ENCODE measurements around the gene SH3TC1.

The SH3TC1 gene

DNA sequence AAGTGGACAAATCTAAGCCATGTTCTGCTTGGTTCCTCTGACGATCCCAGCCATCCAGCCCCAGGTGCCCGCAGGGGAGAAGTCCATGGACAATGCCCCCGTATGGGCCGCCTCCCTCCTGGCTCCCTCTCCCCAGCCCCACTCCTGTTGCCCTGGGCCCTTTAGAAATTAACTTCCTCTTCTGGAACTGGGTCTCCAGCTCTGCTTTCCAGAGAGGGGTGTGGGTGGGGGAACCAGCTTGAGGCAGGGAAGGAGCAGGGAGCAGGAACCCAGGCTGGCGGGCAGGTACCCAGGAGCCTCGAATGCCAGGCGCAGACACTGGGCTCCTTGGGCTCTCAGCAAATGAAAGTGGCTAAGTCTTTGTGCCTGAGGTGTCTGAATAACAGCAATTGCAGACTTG is 27.8 kb upstream of the SH3TC1 start:
- no peaks in the 10 kb centered on the region for H3K9me3 Mint-ChIP-seq
- ATAC-seq (no peak), DNase-seq (ENCODE audit: low spot score in 2 of 2) (no peak)
- no peak overlapping the region for H3K27ac Mint-ChIP-seq
- peak overlapping the region; percentile 13 for H3K4me3 Mint-ChIP-seq
- peaks cover 9% of the 10 kb centered on the region for H3K4me1 Mint-ChIP-seq
- no peaks in the 10 kb centered on the region for H3K36me3 Mint-ChIP-seq

DNA sequence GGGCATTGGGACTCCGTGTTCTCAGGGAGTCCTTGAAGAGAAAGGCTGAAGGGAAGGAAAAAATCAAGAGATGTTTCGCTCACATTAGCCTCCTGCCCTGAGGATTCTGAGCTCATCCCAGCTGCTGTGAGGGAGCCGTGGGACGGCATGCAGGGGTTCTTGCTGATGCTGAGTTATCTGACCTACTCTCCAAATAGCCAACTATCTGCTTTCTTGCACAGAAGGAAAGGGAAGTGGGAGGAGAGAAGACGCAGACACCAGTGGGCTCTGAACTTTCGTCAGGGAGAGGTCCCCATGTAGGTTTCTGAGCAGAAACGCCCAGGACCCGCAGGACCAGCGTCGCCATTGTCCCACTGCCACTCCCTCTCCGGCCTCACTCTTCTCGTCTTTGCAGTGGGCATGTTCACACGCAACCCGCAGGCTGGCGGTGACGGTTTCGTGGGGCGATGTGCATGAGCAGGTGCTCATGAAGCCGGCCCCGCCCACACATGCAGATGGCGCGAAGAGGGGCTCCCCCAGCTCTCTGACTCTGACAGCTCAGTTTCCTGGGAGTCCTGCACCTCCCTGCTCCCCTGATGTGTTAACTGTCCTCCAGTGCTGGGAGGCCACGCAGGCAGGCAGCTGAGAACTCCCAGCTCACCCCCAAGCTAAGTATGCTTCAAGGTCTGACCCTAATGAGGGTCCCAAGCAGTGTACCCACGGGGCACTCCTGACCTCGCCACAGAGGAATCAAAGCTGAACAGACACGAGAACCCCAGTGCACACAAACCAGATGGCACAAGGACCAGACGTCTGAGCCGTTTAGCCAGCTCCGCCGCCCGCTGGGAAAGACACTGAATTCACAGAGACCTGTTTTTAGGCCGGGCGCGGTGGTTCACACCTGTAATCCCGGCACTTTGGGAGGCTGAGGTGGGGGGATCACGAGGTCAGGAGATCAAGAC is 26.8 kb upstream of the SH3TC1 start:
- H3K4me1 Mint-ChIP-seq = peaks cover 9% of the 10 kb centered on the region
- H3K9me3 Mint-ChIP-seq = no peaks in the 10 kb centered on the region
- H3K4me3 Mint-ChIP-seq = peak overlapping the region; percentile 13
- ATAC-seq (peak; percentile 64), DNase-seq (ENCODE audit: low spot score in 2 of 2) (no peak)
- peak overlapping the region; percentile 69 for H3K27ac Mint-ChIP-seq
- no peaks in the 10 kb centered on the region for H3K36me3 Mint-ChIP-seq

DNA sequence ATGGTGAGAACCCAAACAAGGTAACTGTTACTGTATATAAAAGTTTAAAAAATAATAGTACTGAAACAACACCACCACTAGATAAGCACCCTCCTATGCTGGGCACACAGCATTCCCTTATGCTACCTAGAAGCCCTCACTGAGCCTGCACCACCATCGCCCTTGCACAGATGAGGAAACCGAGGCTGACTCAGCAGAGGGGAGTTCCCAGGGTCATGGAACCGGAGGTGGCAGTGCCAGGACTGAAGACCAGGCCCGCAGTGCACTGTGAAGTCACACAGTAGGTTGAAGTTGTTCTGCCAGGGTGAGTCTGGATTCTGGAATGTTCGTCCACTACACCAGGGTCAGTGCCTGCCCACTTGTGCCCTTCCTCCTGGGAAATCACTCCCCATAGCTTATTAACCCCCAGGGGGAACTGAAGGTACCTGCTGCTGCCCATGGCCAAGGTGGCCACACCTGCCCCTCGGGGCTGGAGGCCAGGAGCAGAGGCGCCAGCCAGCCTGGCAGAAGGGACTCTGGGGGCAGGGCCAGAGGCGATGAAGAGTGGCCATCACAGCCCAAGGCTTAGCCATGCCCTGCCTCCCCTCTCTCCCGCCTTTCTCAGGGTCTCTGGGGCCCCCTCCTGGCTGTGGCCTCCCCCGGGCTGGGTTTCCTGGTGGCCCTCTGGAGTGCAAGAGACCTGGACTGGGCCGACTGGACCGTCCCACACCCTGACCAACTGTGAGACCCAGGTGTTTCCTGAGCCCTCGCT is 25.4 kb upstream of the SH3TC1 start:
- ATAC-seq = peak; percentile 23
- Mint-ChIP-seq H3K4me1 (peaks cover 9% of the 10 kb centered on the region), H3K4me3 (no peak overlapping the region), H3K36me3 (no peaks in the 10 kb centered on the region), H3K9me3 (no peaks in the 10 kb centered on the region), H3K27ac (no peak overlapping the region)
- no peak for DNase-seq (ENCODE audit: low spot score in 2 of 2)

DNA sequence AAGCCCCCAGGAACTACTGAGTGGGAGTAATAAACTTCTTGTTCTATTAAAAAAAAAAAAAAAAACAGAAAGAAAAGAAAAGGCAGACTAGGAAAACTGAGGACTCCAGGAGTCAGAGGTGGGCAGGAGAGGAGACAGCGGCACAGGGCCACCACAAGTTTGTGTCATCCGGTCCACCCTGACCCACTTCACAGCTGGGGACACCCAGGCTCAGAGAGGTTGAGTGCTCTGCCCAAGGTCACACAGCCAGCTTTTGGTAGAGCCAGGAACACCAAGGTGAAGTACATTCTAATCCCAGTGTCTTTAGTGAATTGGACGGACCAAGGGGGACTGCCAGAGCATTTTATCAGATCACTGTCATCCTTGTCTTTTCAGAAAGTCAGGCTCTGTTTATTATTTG is 24.1 kb upstream of the SH3TC1 start:
- Mint-ChIP-seq H3K36me3 (no peaks in the 10 kb centered on the region), H3K4me1 (peaks cover 9% of the 10 kb centered on the region), H3K27ac (no peak overlapping the region), H3K9me3 (no peaks in the 10 kb centered on the region), H3K4me3 (no peak overlapping the region)
- DNase-seq (ENCODE audit: low spot score in 2 of 2) (no peak), ATAC-seq (no peak)

DNA sequence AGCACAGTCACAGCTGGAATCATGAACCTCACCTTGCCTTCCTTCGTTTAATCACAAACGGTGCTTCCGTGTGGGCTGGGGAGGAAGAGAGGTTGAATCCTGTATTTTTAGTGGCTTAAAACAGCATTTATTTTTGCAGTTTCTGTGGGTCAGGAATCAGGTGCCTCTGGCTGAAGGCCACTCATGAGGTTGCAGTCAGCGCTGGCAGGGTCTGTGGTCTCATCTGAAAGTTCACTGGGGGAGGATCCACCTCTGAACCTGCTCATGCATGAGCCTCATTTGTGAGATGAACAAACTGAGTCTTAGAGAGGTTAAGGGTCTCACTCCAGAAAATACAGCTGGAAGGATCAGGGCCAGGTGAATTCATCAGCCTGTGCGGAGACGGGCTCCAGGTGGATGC is 23.4 kb upstream of the SH3TC1 start:
- ATAC-seq = no peak
- DNase-seq (ENCODE audit: low spot score in 2 of 2) = no peak
- Mint-ChIP-seq H3K36me3 (no peaks in the 10 kb centered on the region), H3K9me3 (no peaks in the 10 kb centered on the region), H3K27ac (no peak overlapping the region), H3K4me3 (no peak overlapping the region), H3K4me1 (peaks cover 9% of the 10 kb centered on the region)

DNA sequence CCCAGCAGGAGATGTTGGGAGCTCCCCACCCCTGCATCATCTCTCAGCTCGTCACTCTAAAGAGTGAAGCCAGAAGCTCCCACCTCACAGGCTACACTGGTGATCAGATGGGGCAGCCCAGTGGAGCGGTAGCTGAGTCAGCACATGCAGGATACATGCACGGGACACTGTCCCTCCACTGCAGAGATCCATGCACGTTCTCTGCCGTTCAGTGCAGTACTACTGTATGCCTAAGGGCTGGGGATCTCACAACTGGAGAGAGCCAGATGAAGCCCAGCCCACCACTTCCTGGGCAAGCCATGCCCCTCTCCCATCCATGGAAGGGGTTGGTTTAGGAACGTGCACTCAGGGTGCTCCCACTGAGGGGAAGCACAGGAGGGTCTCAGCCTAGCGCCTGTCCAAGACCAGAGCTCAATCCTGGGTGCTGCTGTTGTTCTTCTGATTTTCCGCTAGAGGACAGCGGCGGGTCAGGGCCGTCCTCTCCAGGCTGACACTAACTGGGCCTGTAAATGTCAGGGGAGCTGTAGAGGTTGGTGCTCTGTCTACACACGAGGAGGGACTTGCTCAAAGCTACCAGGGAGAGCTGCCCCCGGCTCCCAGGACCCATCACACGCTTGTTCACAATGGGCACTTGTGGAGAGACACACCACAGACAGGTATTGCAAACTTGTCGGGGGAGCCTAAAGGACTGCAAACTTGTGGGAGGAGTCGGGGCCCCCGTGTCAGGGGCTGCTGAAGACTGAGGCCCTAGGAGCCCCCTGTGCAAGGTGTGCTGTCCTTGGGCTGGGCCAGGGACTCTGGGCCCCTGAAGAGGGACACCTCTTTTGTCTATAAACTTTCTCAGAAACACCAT is 22.3 kb upstream of the SH3TC1 start:
- H3K9me3 Mint-ChIP-seq = no peaks in the 10 kb centered on the region
- peak; percentile 75 for ATAC-seq
- H3K36me3 Mint-ChIP-seq = no peaks in the 10 kb centered on the region
- DNase-seq (ENCODE audit: low spot score in 2 of 2) = no peak
- peaks cover 3% of the 10 kb centered on the region for H3K4me1 Mint-ChIP-seq
- H3K4me3 Mint-ChIP-seq = no peak overlapping the region
- no peak overlapping the region for H3K27ac Mint-ChIP-seq

DNA sequence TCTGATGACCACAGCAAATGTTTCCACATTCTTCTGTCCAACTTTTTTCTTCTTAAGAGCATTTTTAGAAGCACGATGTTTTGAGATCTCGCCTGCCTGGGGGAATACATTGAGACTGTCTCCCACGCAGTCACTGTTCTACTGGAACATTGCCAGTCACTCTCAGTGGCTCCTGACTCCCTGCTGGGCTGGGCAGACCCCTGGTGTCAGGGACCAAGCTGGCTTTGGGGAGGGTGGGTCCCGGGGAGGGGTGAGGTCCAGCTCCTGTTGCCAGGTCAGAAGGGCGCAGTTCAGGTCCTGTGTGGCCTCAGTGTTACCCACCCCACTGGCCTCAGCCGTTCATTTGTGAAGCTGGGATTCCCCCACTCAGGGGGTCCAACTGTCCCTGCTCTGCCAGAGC is 21.5 kb upstream of the SH3TC1 start:
- Mint-ChIP-seq H3K36me3 (no peaks in the 10 kb centered on the region), H3K27ac (no peak overlapping the region), H3K4me3 (no peak overlapping the region), H3K9me3 (no peaks in the 10 kb centered on the region), H3K4me1 (no peaks in the 10 kb centered on the region)
- ATAC-seq (no peak), DNase-seq (ENCODE audit: low spot score in 2 of 2) (no peak)

DNA sequence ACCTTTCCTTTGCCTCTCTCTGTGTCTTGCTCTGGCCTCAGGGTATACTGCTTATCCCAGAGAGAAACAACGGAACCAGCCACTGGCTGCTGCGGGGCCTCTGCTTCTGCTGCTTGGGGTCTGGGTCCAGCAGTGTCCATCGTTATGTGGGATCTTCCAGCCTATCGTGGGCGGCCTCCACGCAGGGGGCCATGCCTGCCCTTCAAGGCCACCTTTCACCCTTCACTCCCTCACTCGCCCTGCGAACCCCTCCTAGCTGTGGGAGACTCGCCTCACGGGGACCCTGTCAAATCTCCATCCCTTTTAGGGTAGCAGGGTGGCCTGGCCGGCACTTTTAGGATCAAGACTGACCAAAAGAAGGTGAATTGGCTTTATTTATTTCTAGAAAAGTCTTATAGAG is 21.1 kb upstream of the SH3TC1 start:
- no peaks in the 10 kb centered on the region for H3K36me3 Mint-ChIP-seq
- H3K9me3 Mint-ChIP-seq = no peaks in the 10 kb centered on the region
- DNase-seq (ENCODE audit: low spot score in 2 of 2) = no peak
- ATAC-seq = no peak
- H3K4me1 Mint-ChIP-seq = no peaks in the 10 kb centered on the region
- H3K4me3 Mint-ChIP-seq = no peak overlapping the region
- no peak overlapping the region for H3K27ac Mint-ChIP-seq

DNA sequence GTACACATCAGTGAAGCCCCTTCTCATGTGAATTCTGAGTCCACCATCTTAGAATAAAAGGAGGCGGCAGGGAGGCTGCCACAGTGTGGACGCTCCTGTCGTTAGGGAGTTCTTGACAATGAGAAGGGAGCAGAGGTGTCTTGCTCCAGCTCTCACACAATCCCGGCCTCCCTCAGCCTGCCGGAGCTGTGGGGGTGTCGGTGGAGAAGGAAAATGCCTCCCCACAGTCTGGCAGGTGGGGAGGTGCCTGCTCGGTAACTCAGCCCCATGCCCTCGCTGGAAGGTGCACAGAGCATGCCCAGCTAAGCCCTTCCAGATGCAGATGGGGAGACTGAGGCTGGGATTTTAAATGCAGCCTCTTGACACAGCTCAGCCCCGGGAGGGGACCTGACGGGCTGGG is 20.0 kb upstream of the SH3TC1 start:
- no peak overlapping the region for H3K4me3 Mint-ChIP-seq
- H3K9me3 Mint-ChIP-seq = no peaks in the 10 kb centered on the region
- H3K27ac Mint-ChIP-seq = no peak overlapping the region
- DNase-seq (ENCODE audit: low spot score in 2 of 2) (no peak), ATAC-seq (no peak)
- no peaks in the 10 kb centered on the region for H3K36me3 Mint-ChIP-seq
- H3K4me1 Mint-ChIP-seq = no peaks in the 10 kb centered on the region

DNA sequence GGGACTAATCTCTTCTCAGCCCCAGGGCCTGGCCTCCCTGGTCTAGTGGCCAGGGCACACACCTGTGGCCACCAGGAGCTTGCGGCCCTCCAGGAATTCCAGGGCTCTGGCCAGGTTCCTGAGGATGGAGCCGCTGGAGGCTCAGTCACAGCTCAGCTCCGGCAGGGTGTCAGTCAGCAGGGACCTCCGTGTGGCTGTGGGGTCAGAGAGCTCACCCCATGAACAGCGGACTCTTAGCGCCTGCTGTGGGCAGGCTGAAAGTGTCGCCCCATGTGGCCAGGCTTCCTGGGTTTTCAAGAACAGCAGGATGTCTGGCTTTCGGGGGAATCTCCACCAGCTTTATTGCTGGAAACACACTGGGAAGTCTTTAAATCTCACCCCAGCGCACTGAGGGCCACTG is 19.3 kb upstream of the SH3TC1 start:
- Mint-ChIP-seq H3K9me3 (no peaks in the 10 kb centered on the region), H3K36me3 (no peaks in the 10 kb centered on the region), H3K27ac (no peak overlapping the region), H3K4me1 (no peaks in the 10 kb centered on the region), H3K4me3 (no peak overlapping the region)
- no peak for DNase-seq (ENCODE audit: low spot score in 2 of 2)
- ATAC-seq = no peak

DNA sequence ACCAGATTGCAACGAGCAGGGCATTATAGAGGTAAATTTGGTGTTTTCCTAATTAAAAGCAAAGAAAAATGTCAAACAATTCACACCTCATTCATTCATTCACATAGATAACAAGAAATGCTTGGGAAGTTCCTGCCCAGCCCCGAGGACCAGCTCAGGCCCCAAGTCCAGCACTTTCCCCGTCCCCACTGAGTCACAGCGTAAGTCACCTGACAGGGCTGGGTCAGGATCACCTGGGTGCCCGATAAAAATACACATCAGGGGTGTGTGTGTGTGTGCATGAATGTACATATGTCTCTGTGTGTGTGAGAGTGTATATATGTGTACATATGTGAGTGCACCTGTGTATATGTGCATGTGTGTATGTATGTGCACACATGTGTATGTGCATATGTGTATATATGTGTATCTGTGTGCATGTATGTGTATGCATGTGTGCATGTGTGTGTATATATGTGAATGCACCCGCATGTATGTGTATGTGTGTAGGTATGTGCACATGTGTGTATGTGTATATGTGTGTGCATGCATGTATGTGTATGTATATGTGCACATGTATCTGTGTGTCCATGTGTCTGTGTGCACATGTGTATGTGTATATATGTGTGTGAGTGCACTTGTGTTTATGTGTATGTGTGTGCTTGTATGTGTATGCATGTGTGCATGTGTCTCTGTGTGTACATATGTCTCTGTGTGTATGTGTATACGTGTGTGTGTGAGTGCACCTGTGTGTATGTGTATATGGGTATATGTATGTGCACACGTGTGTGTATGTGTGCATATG is 18.6 kb upstream of the SH3TC1 start:
- no peak overlapping the region for H3K27ac Mint-ChIP-seq
- H3K4me1 Mint-ChIP-seq = no peaks in the 10 kb centered on the region
- H3K9me3 Mint-ChIP-seq = no peaks in the 10 kb centered on the region
- H3K4me3 Mint-ChIP-seq = no peak overlapping the region
- no peaks in the 10 kb centered on the region for H3K36me3 Mint-ChIP-seq
- DNase-seq (ENCODE audit: low spot score in 2 of 2) (no peak), ATAC-seq (no peak)

DNA sequence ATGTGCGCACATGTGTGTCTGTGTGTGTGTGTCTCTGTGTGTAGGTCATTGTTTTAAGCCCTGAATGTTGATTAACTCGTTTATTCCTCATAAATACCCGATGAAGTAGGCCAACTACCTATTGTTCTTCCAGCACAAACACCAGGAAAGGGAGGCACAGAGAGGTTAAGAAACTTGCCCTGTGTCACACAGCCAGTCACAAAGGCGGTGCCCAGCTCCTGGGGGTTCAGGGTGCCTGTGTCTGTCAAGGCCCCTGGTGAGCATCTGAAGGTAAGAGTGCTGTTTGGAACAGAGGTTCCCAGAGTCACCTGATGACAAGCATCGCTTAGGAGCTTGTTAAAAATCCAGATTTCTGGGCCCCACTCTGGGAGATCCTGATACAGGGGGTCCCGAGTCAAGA is 18.0 kb upstream of the SH3TC1 start:
- Mint-ChIP-seq H3K9me3 (no peaks in the 10 kb centered on the region), H3K4me3 (no peak overlapping the region), H3K36me3 (no peaks in the 10 kb centered on the region), H3K4me1 (no peaks in the 10 kb centered on the region), H3K27ac (no peak overlapping the region)
- ATAC-seq (no peak), DNase-seq (ENCODE audit: low spot score in 2 of 2) (no peak)

DNA sequence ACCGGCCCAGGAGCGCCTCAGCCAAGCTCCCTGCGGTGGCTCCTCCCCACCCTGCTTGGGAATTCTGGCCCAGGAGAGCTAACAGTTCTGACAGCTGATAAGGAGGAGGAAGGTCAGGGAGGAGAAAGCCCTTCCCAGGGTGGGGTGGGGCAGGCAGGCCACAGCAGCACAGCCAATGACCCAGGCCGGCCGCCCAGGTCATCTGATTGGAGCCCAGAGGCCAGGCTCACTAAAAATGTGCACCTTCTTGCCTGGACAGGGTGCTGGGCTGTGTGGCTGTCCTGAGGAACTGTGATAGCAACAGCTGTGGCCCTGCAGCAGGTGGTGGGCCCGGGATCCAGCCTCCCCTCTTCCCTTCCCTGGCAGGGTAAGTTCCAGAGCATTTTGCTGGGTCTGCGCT is 17.2 kb upstream of the SH3TC1 start:
- no peaks in the 10 kb centered on the region for H3K9me3 Mint-ChIP-seq
- ATAC-seq (no peak), DNase-seq (ENCODE audit: low spot score in 2 of 2) (no peak)
- H3K36me3 Mint-ChIP-seq = no peaks in the 10 kb centered on the region
- H3K4me3 Mint-ChIP-seq = no peak overlapping the region
- H3K4me1 Mint-ChIP-seq = no peaks in the 10 kb centered on the region
- no peak overlapping the region for H3K27ac Mint-ChIP-seq

DNA sequence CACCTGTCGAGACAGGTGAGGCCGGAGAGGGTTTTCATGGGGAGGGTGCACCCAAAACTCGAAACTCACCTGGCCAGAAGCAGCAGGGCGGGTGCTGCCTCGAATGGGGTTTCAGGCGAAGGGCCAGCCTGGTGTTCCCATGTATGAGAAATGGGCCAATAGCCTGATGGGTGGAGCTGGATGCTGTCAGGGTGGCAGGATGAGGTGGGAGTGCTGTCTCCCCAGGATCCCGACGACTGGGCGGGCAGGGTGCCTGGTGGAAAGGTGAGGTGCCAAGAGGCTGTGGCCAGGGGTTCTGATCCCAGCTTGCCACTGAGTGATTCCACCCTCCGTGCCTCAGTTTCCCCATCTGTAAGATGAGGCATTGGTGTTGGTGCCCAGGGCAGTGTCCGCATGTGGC is 16.8 kb upstream of the SH3TC1 start:
- H3K27ac Mint-ChIP-seq = no peak overlapping the region
- DNase-seq (ENCODE audit: low spot score in 2 of 2) (no peak), ATAC-seq (no peak)
- no peaks in the 10 kb centered on the region for H3K9me3 Mint-ChIP-seq
- H3K4me1 Mint-ChIP-seq = no peaks in the 10 kb centered on the region
- H3K4me3 Mint-ChIP-seq = no peak overlapping the region
- no peaks in the 10 kb centered on the region for H3K36me3 Mint-ChIP-seq

Data from stimulated activated effector memory CD8-positive, alpha-beta T cell treated with anti-CD3 and anti-CD28 coated beads, Interleukin-12 subunit alpha, Interleukin-12 subunit beta, amount 100 ng/mL, for 72 hours (primary cell).